K562 (cell line): Measurements from ENCODE around the gene LRRC59. TPM values are rescaled to one million over a fixed set of nuclear protein-coding genes. Genes with fewer than 3 reads are reported as not detected.
A peak's percentile ranks its signal among the peaks of the same experiment; 100 is the strongest.

Source experiments
- ATAC-seq: fragments of 200-7000 bp; cut with Tn5 transposase; 3 replicates; pipeline ENCODE4 v1.9.1; 2020; ENCODE audit warnings: moderate library complexity
- BruUV-seq: library from RNA; stranded (reverse); fragments of 400-500 nt; replicated peaks from 2 replicates; lab custom pipeline; 2021; lab: Mats Ljungman, UMichigan
- CTCF ChIA-PET: fragments of 300-600 bp; formaldehyde crosslinking; extraction: SDS; loops from one replicate; lab custom pipeline; 2021; ENCODE audit warnings: low intra/inter-chr PET ratio; lab: Yijun Ruan, JAX
- POLR2A ChIA-PET: fragments of 300-600, 350-650 bp; sonication (Branson Sonifier 250); formaldehyde crosslinking; extraction: SDS; loops from one replicate; lab custom pipeline; 2021; ENCODE audit warnings: antibody characterized with exemption, inconsistent platforms; lab: Yijun Ruan, JAX
- DNase-seq, 4 experiments: peaks; one replicate each; pipeline versions ENCODE4 v3.0.0 to v3.0.0-alpha.2; 2011 to 2018; ENCODE audit warnings: low spot score in 3 of 4, mixed read lengths in 3 of 4; ENCODE audit errors: extremely low read depth in 1 of 4
- FAIRE-seq: peaks from 2 replicates; lab custom pipeline; 2011; peaks lifted over from hg19 to GRCh38; lab: Jason Lieb, UNC
- H2AFZ ChIP-seq: 2 replicates; pipeline ENCODE4 v1.6.0; 2011; ENCODE audit warnings: low read depth, low read length, control low read depth, inconsistent platforms
- H3K27ac ChIP-seq: fragments of 200-600 bp; 3 replicates; pipeline ENCODE4 v1.8.0; 2011; ENCODE audit warnings: low read depth, mild to moderate bottlenecking, control low read depth, inconsistent platforms, low read length, moderate library complexity, mixed read lengths; ENCODE audit errors: extremely low read depth
- H3K27me3 ChIP-seq, 2 experiments: fragments of 300-600 bp in 1 of 2; 2 replicates in 1 of 2; 3 replicates in 1 of 2; pipeline versions ENCODE4 v1.6.0 to v1.8.0; 2011; ENCODE audit warnings: inconsistent platforms in 2 of 2, low read length in 2 of 2, mild to moderate bottlenecking in 1 of 2, mixed read lengths in 1 of 2, moderate library complexity in 1 of 2; ENCODE audit not compliant: control insufficient read depth in 2 of 2, insufficient read depth in 2 of 2
- H3K36me3 ChIP-seq: fragments of 300-600 bp; 3 replicates; pipeline ENCODE4 v1.8.0; 2011; ENCODE audit warnings: mild to moderate bottlenecking, low read length, inconsistent platforms; ENCODE audit not compliant: control insufficient read depth, insufficient read depth
- H3K4me1 ChIP-seq, 2 experiments: fragments of 200-600 bp in 1 of 2; replicated peaks in 1 of 2; 2 replicates in 1 of 2; 3 replicates in 1 of 2; pipeline versions ENCODE4 v1.5.1 to v1.8.0; 2011; ENCODE audit warnings: inconsistent platforms in 2 of 2, low read length in 2 of 2, mild to moderate bottlenecking in 1 of 2, mixed read lengths in 1 of 2, moderate library complexity in 1 of 2; ENCODE audit not compliant: control insufficient read depth in 2 of 2, insufficient read depth in 2 of 2
- H3K4me2 ChIP-seq: 2 replicates; pipeline ENCODE4 v1.6.1; 2011; ENCODE audit warnings: low read length, control low read depth, inconsistent platforms, mixed read lengths; ENCODE audit not compliant: insufficient read depth
- H3K4me3 ChIP-seq: fragments of 200-600 bp; sonication (generic), shearing (Covaris generic); 2 replicates; pipeline ENCODE4 v1.5.1; 2016; ENCODE audit warnings: control low read depth, inconsistent platforms
- H3K79me2 ChIP-seq: fragments of 200-600 bp; 3 replicates; pipeline ENCODE4 v1.8.0; 2011; ENCODE audit warnings: low read length, inconsistent platforms; ENCODE audit not compliant: control insufficient read depth, insufficient read depth
- H3K9ac ChIP-seq, 2 experiments: 2 replicates each; pipeline versions ENCODE4 v1.6.0 to v1.6.1; 2011; ENCODE audit warnings: low read depth in 2 of 2, low read length in 2 of 2, control low read depth in 1 of 2, inconsistent platforms in 1 of 2, mild to moderate bottlenecking in 1 of 2, mixed read lengths in 1 of 2; ENCODE audit not compliant: insufficient read depth in 1 of 2
- H3K9me1 ChIP-seq: one replicate; pipeline ENCODE4 v1.6.0; 2011; ENCODE audit warnings: inconsistent platforms, mild to moderate bottlenecking, low read length, moderate library complexity; ENCODE audit not compliant: control insufficient read depth, insufficient read depth
- H3K9me3 ChIP-seq: replicated peaks from 2 replicates; pipeline ENCODE4 v1.5.1; 2011; ENCODE audit warnings: low read depth, low read length, inconsistent platforms; ENCODE audit not compliant: control insufficient read depth, insufficient read depth
- H4K20me1 ChIP-seq: replicated peaks from 2 replicates; pipeline ENCODE4 v1.6.1; 2011; ENCODE audit warnings: low read length, inconsistent platforms, mixed read lengths; ENCODE audit not compliant: control insufficient read depth, insufficient read depth
- BRD4 ChIP-seq: fragments of 200-600 bp; sonication (generic); IDR thresholded peaks from 2 replicates; pipeline ENCODE4 v1.6.1; 2017; ENCODE audit warnings: inconsistent platforms
- CC2D1A ChIP-seq: fragments of 450-650 bp; IDR thresholded peaks from 2 replicates; pipeline ENCODE4 v1.6.1; 2017; ENCODE audit warnings: mild to moderate bottlenecking
- NCOA6 ChIP-seq: fragments of 450-650 bp; IDR thresholded peaks from 2 replicates; pipeline ENCODE4 v1.6.1; 2017; ENCODE audit warnings: mild to moderate bottlenecking
- NFYB ChIP-seq: IDR thresholded peaks from 2 replicates; pipeline ENCODE4 v1.6.1; 2011; ENCODE audit warnings: mild to moderate bottlenecking, moderate library complexity; ENCODE audit not compliant: insufficient read length; ENCODE audit errors: extremely low read depth
- PKNOX1 ChIP-seq: fragments of 450-650 bp; IDR thresholded peaks from 2 replicates; pipeline ENCODE4 v1.6.1; 2016
- POLR2G ChIP-seq: fragments of 200-400 bp; formaldehyde crosslinking; IDR thresholded peaks from 2 replicates; pipeline ENCODE4 v1.6.1; 2017; ENCODE audit warnings: low read depth, mild to moderate bottlenecking, antibody characterized with exemption, low read length, moderate library complexity
- RBFOX2 ChIP-seq: fragments of 200-400 bp; formaldehyde crosslinking; IDR thresholded peaks from 2 replicates; pipeline ENCODE4 v1.6.1; 2017; ENCODE audit warnings: low read depth, mild to moderate bottlenecking, low read length, moderate library complexity
- SMAD4 ChIP-seq: fragments of 250-450 bp; sonication (Bioruptor Pico); conservative IDR thresholded peaks from 2 replicates; pipeline ENCODE4 v1.8.0; 2021; ENCODE audit warnings: inconsistent platforms, mild to moderate bottlenecking, moderate library complexity
- SRSF7 ChIP-seq: fragments of 200-400 bp; formaldehyde crosslinking; optimal IDR thresholded peaks from 2 replicates; pipeline ENCODE3; 2017; ENCODE audit warnings: mild to moderate bottlenecking, low read depth, low read length
- ZNF75A ChIP-seq: fragments of 450-650 bp; formaldehyde crosslinking; IDR thresholded peaks from 2 replicates; pipeline ENCODE4 v1.4.0; 2020; ENCODE audit warnings: mild to moderate bottlenecking
- WGBS: fragments of 100-300 bp; shearing (Covaris generic); methylation state at CpG from one replicate; pipeline ENCODE4 v1.1.6; 2016; ENCODE audit warnings: low coverage, mixed read lengths; ENCODE audit not compliant: insufficient coverage; ENCODE audit errors: missing lambda C conversion rate; 5-methylcytosine and 5-hydroxymethylcytosine counted together
- in situ Hi-C: fragments of 300-500 bp; cut with MboI; formaldehyde crosslinking; loops from 4 replicates; pipeline ENCODE4 v1.15.0; 2018; ENCODE audit warnings: inconsistent platforms, mixed read lengths
- intact Hi-C: fragments of 100-400 bp; cut with micrococcal nuclease; formaldehyde crosslinking; loops from 2 replicates; pipeline ENCODE4 v1.14.2; 2022
- polyA plus RNA-seq, 8 experiments: library from polyadenylated mRNA; depleted of rRNA in 4 of 8; stranded (reverse) in 5 of 8; unstranded in 3 of 8; fragments of >200 nt; fragmentation: Nextera tagmentation in 2 of 8; fragmentation: Illumina TruSeq in 1 of 8; extraction: Ambion mirVana in 2 of 8; extraction: Trizol in 1 of 8; gene quantifications; 2 replicates each; pipeline versions ENCODE4 v1.2.1 to v1.2.3, GENCODE V29; 2011 to 2014; ENCODE audit warnings: inconsistent platforms in 1 of 8, missing spikeins in 1 of 8
- total RNA-seq, 7 experiments: library from RNA; depleted of rRNA in 6 of 7; stranded (reverse); fragments of >200 nt in 6 of 7; fragmentation: Illumina TruSeq in 2 of 7; extraction: Trizol in 2 of 7; gene quantifications; 2 replicates each; pipeline versions ENCODE4 v1.2.1 to v1.2.3, GENCODE V29; 2011 to 2021; ENCODE audit warnings: low replicate concordance in 1 of 7

LRRC59 gene
- total and polyA plus RNA-seq, 9 of the 15 experiments (the other 6 are each of a cell fraction or from before 2014, with no cell fraction given) = 27.8 to 244 (median 154) TPM

- TF ChIP-seq CC2D1A = no peak
Measured at GRCh38 chr17:50359005-50359699, 38.2 kb downstream of the LRRC59 start (continued).

GRCh38 chr17:50358177-50358576 is 39.1 kb downstream of the LRRC59 start:
- in situ Hi-C loops = no loop called here
- Histone ChIP-seq H3K9me1 (no peaks in the 10 kb centered on the region), H3K79me2 (no peaks in the 10 kb centered on the region; the same call in 2 of the 3 replicates), H4K20me1 (peaks cover 10% of the 10 kb centered on the region), H3K9ac (no peak overlapping the region), H3K9me3 (no peaks in the 10 kb centered on the region), H3K36me3 (peaks cover 66% of the 10 kb centered on the region; the same call in 2 of the 3 replicates), H3K27me3 (no peaks in the 10 kb centered on the region; a peak in 1 of 5 replicates), H3K27ac (no peak overlapping the region), H2AFZ (no peak overlapping the region), H3K4me2 (no peak overlapping the region), H3K4me1 (peaks cover 17 to 47% of the 10 kb centered on the region in 2 experiments), H3K4me3 (no peak overlapping the region)
- FAIRE-seq = no peak
- TF ChIP-seq ZNF75A (CRISPR knock-in tag) (no peak), SMAD4 (CRISPR knock-in tag) (no peak), POLR2G (peak; percentile 37; the same call in 1 of the 2 replicates), NCOA6 (no peak), RBFOX2 (0 out of 2 replicates have a peak, but pooled peaks have one; percentile 30), BRD4 (no peak), NFYB (no peak), PKNOX1 (no peak), SRSF7 (no peak)
- POLR2A ChIA-PET = interaction anchor here (1.2 to 1.4 kb wide), 2 partner anchors 9 to 10 kb away, joined by 3 to 5 read pairs; no protein-coding TSS in a partner anchor
- intact Hi-C loops = no loop called here
- 91% methylated on average over 16 of the region's 17 CpGs for WGBS
- CTCF ChIA-PET = no interaction called here
- no peak for ATAC-seq
- no TSS peak for BruUV-seq
- DNase-seq = no peak
